GM19023 (cell line): Measurements from ENCODE around the gene HMG20B.

Experiments
- ATAC-seq: cut with Tn5 transposase; IDR thresholded peaks from one replicate; pipeline ENCODE4 v1.9.1; 2021; ENCODE audit warnings: mild to moderate bottlenecking, moderate library complexity; ENCODE audit not compliant: unreplicated experiment

HMG20B gene

DNA sequence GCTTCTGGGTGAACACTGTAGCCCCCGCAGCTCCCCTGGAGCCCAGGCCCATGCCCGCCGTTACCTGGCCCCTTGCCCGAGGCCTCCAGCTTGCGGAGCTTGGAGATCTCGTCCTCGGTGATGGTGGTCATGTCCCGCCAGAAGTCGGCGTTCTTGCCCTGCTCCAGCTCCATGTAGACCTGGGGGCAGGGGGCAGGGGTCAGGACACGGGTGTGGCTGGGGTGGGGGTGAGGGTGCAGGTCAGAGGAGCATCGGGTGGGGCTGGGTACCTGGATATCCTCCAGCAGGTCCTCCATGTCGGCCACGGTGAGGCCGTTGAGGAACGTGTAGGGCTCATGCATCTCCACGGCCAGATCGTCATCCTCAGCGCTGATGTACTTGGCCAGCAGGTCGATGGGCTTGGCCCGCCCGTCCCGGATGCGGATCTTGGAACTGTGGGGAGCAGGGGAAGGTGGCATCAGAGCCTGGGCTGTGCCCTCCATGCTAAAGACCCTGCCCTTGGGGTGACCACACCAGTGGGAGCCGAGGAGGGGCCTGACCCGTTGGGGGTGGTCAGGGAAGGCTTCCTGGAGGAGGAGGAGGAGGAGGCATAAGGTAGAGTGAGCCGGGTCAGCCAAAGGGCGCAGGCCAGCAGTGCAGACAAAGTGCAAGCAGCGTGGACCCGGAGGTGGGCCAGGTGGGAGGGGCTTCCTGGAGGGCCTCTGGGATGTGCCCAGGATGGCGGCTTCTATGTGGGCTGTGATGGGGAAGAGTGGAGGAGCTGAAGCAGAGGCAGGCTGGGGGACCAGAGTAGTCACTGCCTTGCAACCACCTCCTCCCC is 46.3 kb downstream of the HMG20B start:
- ATAC-seq: no peak

DNA sequence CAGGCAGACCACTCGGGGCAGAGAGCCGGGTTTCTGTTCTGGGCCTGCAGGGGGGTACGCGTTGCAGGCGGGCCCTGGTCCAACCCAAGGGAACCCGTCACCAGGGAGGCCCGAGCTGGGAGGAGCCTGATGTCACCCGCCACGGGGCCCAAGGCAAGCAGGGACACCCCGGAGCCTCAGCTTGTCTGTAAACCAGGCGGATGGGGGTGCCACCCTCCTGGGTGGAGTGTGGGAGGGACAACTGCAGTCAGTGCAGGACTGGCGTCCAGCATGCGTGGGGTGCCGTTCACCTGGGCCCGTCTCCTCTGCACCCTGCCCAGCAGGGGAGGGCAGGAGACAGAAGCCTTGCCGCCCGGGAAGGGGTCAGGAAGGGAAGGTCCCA is 46.9 kb downstream of the HMG20B start:
- ATAC-seq: no peak

DNA sequence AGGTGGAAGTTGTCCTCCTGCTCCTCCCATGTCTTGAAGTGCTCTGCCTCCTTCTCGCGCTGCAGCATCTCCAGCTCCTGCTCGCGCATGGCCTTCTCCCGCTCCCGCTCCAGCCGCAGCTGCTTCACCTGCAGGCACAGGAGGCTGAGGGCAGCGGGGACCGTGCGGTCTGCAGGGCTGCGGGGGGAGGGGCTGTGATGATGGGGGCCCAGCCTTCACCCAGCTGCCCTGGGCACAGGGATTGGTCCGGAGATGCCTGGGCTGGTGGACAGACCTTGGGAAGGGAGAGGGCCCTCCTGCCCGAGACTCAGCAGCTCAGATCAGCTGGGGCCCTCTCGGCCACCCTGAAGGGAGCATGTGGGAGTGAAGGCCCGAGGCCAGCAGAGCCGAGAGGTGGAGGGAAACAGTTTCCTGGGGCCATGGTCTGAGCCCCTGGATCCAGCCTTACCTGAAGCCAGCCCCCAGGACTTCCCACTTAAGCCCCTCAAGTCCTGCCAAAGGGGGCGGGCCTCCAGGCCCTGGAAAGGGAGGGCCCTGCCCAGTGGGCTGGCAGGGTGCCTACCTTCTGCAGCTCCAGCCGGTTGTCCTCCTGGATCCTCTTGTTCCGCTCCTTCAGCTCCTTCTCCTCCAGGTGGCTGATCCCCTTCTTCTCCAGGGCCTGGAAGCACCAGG is 47.5 kb downstream of the HMG20B start:
- ATAC-seq: no peak

DNA sequence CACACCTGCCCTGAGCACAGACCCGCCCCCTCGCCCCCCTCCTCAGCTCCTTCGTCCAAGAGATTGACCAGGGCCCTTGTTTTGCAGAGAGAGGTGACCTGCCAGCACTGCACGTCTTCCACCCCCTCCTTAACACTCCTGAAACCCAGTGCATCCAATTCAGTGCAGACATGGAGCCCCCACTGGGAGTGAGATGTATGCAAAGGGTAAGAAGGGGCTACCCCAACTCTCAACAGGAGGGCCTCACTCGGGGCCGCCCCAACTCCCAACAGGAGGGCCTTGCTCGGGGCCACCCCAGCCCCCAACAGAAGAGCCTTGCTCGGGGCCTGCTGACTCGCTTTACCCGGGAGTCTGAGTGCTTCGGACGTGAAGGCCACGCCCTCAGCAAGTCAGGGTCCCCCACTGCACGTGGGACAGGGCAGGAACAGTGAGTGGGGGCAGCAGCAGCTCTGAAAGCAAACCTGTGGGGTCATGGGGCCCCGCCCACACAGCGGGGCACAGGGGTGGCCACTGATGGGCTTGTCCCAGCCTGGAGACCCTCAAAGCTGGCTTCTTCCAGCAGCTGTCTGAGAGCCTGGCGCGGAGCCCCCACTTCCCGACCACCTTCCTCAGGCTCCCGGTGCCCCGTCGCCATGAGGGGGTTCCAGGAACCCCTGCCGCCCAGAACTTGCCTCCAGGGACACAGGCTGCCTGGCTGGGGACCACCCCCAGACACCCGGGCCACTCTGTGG is 48.2 kb downstream of the HMG20B start:
- ATAC-seq: no peak

DNA sequence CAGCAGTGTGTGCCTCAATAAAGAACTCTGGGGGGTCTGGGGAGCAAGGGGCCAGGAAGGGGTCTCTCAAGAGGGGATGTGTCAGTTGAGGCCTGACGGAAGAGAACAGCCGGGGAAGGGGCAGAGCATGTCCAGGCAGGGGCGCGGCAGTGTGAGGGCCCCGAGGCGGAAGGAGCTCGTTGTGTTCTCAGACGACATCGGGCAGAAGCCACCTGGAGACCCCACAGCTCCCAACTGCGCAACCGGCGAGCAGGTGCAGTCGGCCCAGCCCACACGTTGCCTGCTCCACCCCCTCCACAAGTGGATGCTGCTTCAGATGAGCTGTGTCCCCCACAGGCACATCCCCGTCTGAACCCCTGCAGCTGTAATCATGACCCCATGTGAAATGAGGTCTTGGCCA is 48.9 kb downstream of the HMG20B start:
- no peak for ATAC-seq

DNA sequence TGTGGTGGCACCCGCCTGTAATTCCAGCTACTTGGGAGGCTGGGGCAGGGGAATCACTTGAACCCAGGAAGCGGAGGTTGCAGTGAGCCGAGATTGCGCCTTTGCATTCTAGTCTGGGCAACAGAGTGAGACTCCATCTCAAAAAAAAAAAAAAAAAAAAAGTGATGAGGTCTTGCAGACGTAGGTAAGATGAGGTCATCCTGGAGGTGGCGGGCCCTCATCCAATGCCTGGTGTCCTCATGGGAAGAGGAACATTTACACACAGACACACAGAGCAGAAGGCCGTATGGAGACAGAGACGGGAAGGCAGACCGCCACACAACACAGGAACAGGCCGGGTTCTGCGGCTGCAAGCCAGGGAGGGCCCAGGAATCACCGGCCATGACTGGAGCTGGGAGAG is 49.5 kb downstream of the HMG20B start:
- ATAC-seq: no peak

DNA sequence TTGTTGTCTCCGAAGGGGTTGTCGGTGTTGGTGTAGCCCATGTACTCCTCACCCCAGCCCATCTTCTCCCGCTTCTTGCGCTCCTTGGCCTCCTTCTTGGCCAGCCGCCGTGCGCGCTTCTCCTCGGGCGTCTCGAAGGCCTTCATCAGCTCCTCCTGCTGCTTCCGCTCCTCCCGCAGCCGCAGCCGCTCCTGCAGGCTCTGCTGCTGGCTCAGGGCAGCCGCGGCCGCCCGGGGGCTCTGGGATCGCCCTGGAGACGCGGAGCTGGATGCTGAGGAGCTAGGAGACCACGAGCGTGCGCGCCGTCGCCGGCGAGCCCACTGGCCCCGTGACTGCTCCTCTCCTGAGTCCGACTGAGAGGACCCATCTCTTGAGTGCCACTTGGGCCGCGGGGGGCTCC is 51.0 kb downstream of the HMG20B start:
- no peak for ATAC-seq

DNA sequence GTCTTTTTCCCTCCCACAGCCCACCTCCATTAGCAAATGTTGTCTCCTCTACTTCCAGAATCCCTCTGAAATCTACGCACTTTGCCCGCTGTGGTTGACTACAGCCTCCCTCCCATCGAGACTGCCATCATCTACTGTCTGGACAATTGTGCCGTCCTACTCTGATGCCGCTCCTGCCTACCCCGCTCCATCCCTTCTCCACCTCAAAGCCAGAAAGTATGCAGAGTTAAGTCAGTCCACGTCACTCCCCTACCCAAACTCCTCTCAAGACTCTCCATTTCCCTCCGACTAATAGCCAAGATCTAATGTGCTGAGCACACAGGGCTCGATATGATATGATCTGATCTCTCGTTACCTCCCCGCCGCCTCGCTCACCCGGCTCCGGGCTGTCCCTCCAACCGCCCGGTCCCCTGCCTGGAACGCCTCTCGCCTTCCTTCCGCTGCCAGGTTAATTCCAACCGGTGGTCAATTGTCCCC is 53.3 kb downstream of the HMG20B start:
- no peak for ATAC-seq

DNA sequence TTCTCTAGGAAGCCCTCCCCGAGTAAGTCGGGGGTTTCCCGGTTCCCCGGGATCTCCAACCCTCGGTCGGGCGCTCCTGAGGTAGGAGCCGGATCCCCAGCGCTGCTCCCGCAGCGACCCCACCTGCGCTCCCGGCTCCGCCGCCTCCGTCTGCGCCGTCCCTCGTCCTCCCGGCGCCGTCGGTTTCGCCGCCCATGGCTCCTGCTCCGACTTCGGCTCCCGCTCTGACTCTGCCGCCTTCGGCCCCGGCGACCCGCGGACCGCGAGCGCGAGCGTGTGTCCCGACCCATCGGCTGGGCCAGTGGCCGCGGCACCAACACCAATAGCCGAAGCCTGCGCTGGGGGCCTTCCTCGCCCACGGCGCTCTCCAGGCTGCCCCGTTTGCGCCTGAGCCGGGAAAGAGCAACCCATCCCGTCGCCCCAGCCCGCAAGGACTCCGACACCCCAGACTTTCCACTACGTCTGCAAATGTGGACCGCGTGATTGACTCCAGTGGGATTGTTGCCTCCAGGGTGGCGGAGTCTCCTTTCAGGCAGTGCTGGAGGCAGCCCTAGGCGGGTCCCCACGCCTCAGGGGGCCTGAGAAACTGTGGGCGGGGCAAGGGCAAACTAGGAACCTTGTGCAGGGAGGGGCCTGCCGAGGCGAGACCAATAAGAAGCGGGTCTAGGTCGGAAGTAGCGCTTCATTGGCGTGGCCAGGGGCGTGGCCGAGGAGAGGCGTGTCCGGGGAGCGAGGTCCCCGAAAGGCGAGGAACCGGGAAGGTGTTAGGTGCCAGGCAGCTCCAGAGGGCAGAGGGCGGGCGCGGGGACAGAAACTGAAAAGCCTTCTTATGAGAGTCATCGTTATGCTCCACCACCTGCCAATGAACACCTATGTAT is 54.0 kb downstream of the HMG20B start, which contains the start of gene CACTIN:
CACTIN (minus strand) TSS at position 318 of the 878 bp plus-strand sequence; CDS start at position 290, 28 bp downstream.
- ATAC-seq: peak; percentile 86

DNA sequence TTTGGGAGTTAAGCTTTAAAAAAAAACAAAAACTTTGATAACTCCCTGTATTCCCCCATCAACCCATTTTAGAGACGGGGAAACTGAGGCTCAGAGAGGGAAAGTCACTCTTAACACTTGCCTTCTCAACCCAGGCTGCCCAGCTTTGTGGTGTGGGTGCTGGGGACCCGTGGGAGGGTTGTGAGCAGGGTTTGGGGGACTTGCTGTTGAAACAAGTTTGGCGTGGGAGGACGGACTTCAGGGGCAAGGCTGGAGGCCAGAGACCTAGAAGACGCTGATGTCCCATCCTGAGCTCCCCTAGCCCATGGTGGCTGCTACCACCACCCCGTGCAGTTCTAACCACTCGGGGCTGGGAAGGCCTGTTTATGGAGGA is 54.6 kb downstream of the HMG20B start:
- ATAC-seq: no peak
